Measurements from ENCODE around the gene SLC36A1.

The SLC36A1 gene

GRCh38 chr5:151451626-151452520 lies 4.5 kb downstream of the SLC36A1 start:
- DNase-seq (ENCODE audit: low read depth) = no peak

GRCh38 chr5:151454166-151454565 lies 6.8 kb downstream of the SLC36A1 start:
- DNase-seq (ENCODE audit: low read depth) = no peak

GRCh38 chr5:151454889-151455288 lies 7.5 kb downstream of the SLC36A1 start:
- DNase-seq (ENCODE audit: low read depth) = no peak

GRCh38 chr5:151456321-151456940 lies 9.0 kb downstream of the SLC36A1 start:
- no peak for DNase-seq (ENCODE audit: low read depth)

GRCh38 chr5:151458314-151458713 lies 10.9 kb downstream of the SLC36A1 start:
- DNase-seq (ENCODE audit: low read depth) = no peak

GRCh38 chr5:151459680-151460324 lies 12.4 kb downstream of the SLC36A1 start:
- DNase-seq (ENCODE audit: low read depth) = no peak

- DNase-seq (ENCODE audit: low read depth) = no peak
Observed at GRCh38 chr5:151461312-151461711, 13.9 kb downstream of the SLC36A1 start.

- no peak for DNase-seq (ENCODE audit: low read depth)
Observed at GRCh38 chr5:151463137-151464029, 16.0 kb downstream of the SLC36A1 start.

- no peak for DNase-seq (ENCODE audit: low read depth)
Observed at GRCh38 chr5:151464101-151464500, 16.7 kb downstream of the SLC36A1 start.

- no peak for DNase-seq (ENCODE audit: low read depth)
Observed at GRCh38 chr5:151465476-151465875, 18.1 kb downstream of the SLC36A1 start.

- no peak for DNase-seq (ENCODE audit: low read depth)
Observed at GRCh38 chr5:151467576-151467975, 20.2 kb downstream of the SLC36A1 start.

- DNase-seq (ENCODE audit: low read depth) = no peak
Observed at GRCh38 chr5:151469386-151469785, 22.0 kb downstream of the SLC36A1 start.

GRCh38 chr5:151469992-151470391 lies 22.6 kb downstream of the SLC36A1 start:
- no peak for DNase-seq (ENCODE audit: low read depth)

GRCh38 chr5:151470439-151470838 lies 23.0 kb downstream of the SLC36A1 start:
- DNase-seq (ENCODE audit: low read depth) = no peak

GRCh38 chr5:151471276-151471675 lies 23.9 kb downstream of the SLC36A1 start:
- no peak for DNase-seq (ENCODE audit: low read depth)

GRCh38 chr5:151474799-151475198 lies 27.4 kb downstream of the SLC36A1 start:
- no peak for DNase-seq (ENCODE audit: low read depth)

GRCh38 chr5:151475388-151475787 lies 28.0 kb downstream of the SLC36A1 start:
- no peak for DNase-seq (ENCODE audit: low read depth)

- no peak for DNase-seq (ENCODE audit: low read depth)
Observed at GRCh38 chr5:151476016-151476415, 28.6 kb downstream of the SLC36A1 start.

GRCh38 chr5:151477101-151477500 lies 29.7 kb downstream of the SLC36A1 start:
- no peak for DNase-seq (ENCODE audit: low read depth)

- no peak for DNase-seq (ENCODE audit: low read depth)
Observed at GRCh38 chr5:151480384-151481293, 33.2 kb downstream of the SLC36A1 start.

- DNase-seq (ENCODE audit: low read depth) = no peak
Observed at GRCh38 chr5:151483176-151483575, 35.8 kb downstream of the SLC36A1 start.
